GM23338 (cell line): ENCODE measurements around the gene ESR1. TPM values are rescaled to one million over a fixed set of nuclear protein-coding genes. Genes with fewer than 3 reads are reported as not detected.

Experiments used
- ATAC-seq: fragments of 200-7000 bp; cut with Tn5 transposase; 3 replicates; pipeline ENCODE4 v1.9.1; 2020
- DNase-seq: peaks from one replicate; pipeline ENCODE4 v3.0.0-alpha.2; 2015; ENCODE audit warnings: low spot score
- H2AFZ ChIP-seq: fragments of 200-600 bp; sonication (generic); 2 replicates; pipeline ENCODE4 v1.8.0; 2016; ENCODE audit warnings: antibody characterized with exemption, mild to moderate bottlenecking, moderate library complexity
- H3F3A ChIP-seq: fragments of 200-600 bp; sonication (generic); replicated peaks from 2 replicates; pipeline ENCODE4 v1.8.0; 2017; ENCODE audit warnings: antibody characterized with exemption, mixed run types, low read depth
- H3K27ac ChIP-seq: fragments of 200-600 bp; sonication (generic); 2 replicates; pipeline ENCODE4 v1.6.1; 2016; ENCODE audit warnings: low read depth
- H3K27me3 ChIP-seq: fragments of 200-600 bp; sonication (generic); 2 replicates; pipeline ENCODE4 v1.8.0; 2016; ENCODE audit warnings: mild to moderate bottlenecking, mixed run types, moderate library complexity; ENCODE audit not compliant: insufficient read depth
- H3K36me3 ChIP-seq: fragments of 200-600 bp; sonication (generic); 2 replicates; pipeline ENCODE4 v1.8.0; 2016; ENCODE audit warnings: mild to moderate bottlenecking; ENCODE audit not compliant: insufficient read depth
- H3K4me1 ChIP-seq: fragments of 200-600 bp; sonication (generic); 2 replicates; pipeline ENCODE4 v1.8.0; 2016; ENCODE audit warnings: mild to moderate bottlenecking, moderate library complexity; ENCODE audit not compliant: insufficient read depth
- H3K4me2 ChIP-seq: fragments of 200-600 bp; sonication (generic); 2 replicates; pipeline ENCODE4 v1.7.1; 2017; ENCODE audit warnings: mixed run types
- H3K4me3 ChIP-seq: fragments of 200-600 bp; sonication (generic); 2 replicates; pipeline ENCODE4 v1.6.1; 2016; ENCODE audit warnings: mixed run types
- H3K79me2 ChIP-seq: fragments of 200-600 bp; sonication (generic); replicated peaks from 2 replicates; pipeline ENCODE4 v1.8.0; 2017; ENCODE audit warnings: mild to moderate bottlenecking; ENCODE audit not compliant: insufficient read depth
- H3K9me2 ChIP-seq: fragments of 200-600 bp; sonication (generic); 2 replicates; pipeline ENCODE4 v1.8.0; 2017; ENCODE audit not compliant: insufficient read depth
- H4K20me1 ChIP-seq: fragments of 200-600 bp; sonication (generic); replicated peaks from 2 replicates; pipeline ENCODE4 v1.8.0; 2017; ENCODE audit warnings: mild to moderate bottlenecking; ENCODE audit not compliant: insufficient read depth
- H3K27ac Mint-ChIP-seq: 2 replicates; pipeline ENCODE4 v1.8.0; 2020; ENCODE audit warnings: inconsistent platforms, mild to moderate bottlenecking, moderate library complexity, mixed read lengths
- H3K27me3 Mint-ChIP-seq: 3 replicates; pipeline ENCODE4 v1.8.0; 2022; ENCODE audit warnings: low read depth, mild to moderate bottlenecking, moderate library complexity, mixed read lengths, inconsistent platforms; ENCODE audit not compliant: insufficient read depth, poor library complexity
- H3K36me3 Mint-ChIP-seq: 3 replicates; pipeline ENCODE4 v1.8.0; 2021; ENCODE audit warnings: low read depth, mild to moderate bottlenecking, inconsistent platforms, moderate library complexity, mixed read lengths
- H3K4me1 Mint-ChIP-seq: 3 replicates; pipeline ENCODE4 v1.8.0; 2020; ENCODE audit warnings: mild to moderate bottlenecking, inconsistent platforms, mixed read lengths
- H3K4me3 Mint-ChIP-seq: 3 replicates; pipeline ENCODE4 v1.8.0; 2021; ENCODE audit warnings: moderate library complexity, mild to moderate bottlenecking, inconsistent platforms, mixed read lengths
- H3K9me3 Mint-ChIP-seq: 3 replicates; pipeline ENCODE4 v1.8.0; 2020; ENCODE audit warnings: moderate library complexity, mild to moderate bottlenecking, inconsistent platforms, mixed read lengths
- CREB1 ChIP-seq: fragments of 250-450 bp; sonication (Bioruptor Pico); IDR thresholded peaks from 2 replicates; pipeline ENCODE4 v1.5.0; 2020; ENCODE audit warnings: low read depth, mild to moderate bottlenecking, moderate library complexity
- EZH2 ChIP-seq: fragments of 200-600 bp; sonication (generic); IDR thresholded peaks from one replicate; pipeline ENCODE4 v1.8.0; 2017; ENCODE audit warnings: antibody characterized with exemption, mild to moderate bottlenecking, low read depth; ENCODE audit not compliant: unreplicated experiment
- EZH2phosphoT487 ChIP-seq: fragments of 200-600 bp; sonication (generic); IDR thresholded peaks from one replicate; pipeline ENCODE4 v1.8.1; 2018; ENCODE audit warnings: antibody characterized with exemption; ENCODE audit not compliant: unreplicated experiment
- JUNB ChIP-seq: IDR thresholded peaks from one replicate; pipeline ENCODE4 v1.6.1; 2016; ENCODE audit warnings: antibody characterized with exemption; ENCODE audit not compliant: unreplicated experiment
- NANOG ChIP-seq: IDR thresholded peaks from 2 replicates; pipeline ENCODE4 v1.6.1; 2016; ENCODE audit warnings: antibody characterized with exemption, borderline replicate concordance
- ZNF114 ChIP-seq: fragments of 250-450 bp; sonication (Bioruptor Pico); IDR thresholded peaks from 2 replicates; pipeline ENCODE4 v1.5.0; 2020; ENCODE audit warnings: mild to moderate bottlenecking, moderate library complexity
- ZNF331 ChIP-seq: fragments of 250-450 bp; sonication (Bioruptor Pico); IDR thresholded peaks from 2 replicates; pipeline ENCODE4 v1.5.0; 2020; ENCODE audit warnings: low read depth, mild to moderate bottlenecking, moderate library complexity
- ZNF462 ChIP-seq: fragments of 250-450 bp; sonication (Bioruptor Pico); IDR thresholded peaks from 2 replicates; pipeline ENCODE4 v1.5.0; 2020; ENCODE audit warnings: mild to moderate bottlenecking, moderate library complexity
- polyA plus RNA-seq: library from polyadenylated mRNA; unstranded; fragments of >200 nt; fragmentation: Nextera tagmentation; extraction: Ambion mirVana; gene quantifications from 2 replicates; pipeline ENCODE4 v1.2.1, GENCODE V29; 2016
- total RNA-seq: library from RNA; depleted of rRNA; stranded (reverse); fragments of >200 nt; shearing (Covaris generic); gene quantifications from 2 replicates; pipeline ENCODE4 v1.2.3, GENCODE V29; 2014
- TF ChIP-seq, protein P1 (sequence below): IDR thresholded peaks from one replicate; pipeline ENCODE4 v1.6.1; 2018; ENCODE audit warnings: antibody characterized with exemption; ENCODE audit not compliant: unreplicated experiment
- TF ChIP-seq, protein P2 (sequence below), 2 experiments: fragments of 200-600 bp in 1 of 2; sonication (generic) in 1 of 2; conservative IDR thresholded peaks; 2 replicates each; pipeline versions ENCODE4 v1.5.1 to v1.6.1; 2016 to 2017; ENCODE audit warnings: antibody characterized with exemption in 2 of 2, low read depth in 2 of 2, mild to moderate bottlenecking in 2 of 2, moderate library complexity in 1 of 2
- TF ChIP-seq, protein P3 (sequence below): IDR thresholded peaks from 2 replicates; pipeline ENCODE4 v1.6.1; 2016; ENCODE audit warnings: antibody characterized with exemption

ESR1 gene
- total and polyA plus RNA-seq, 2 experiments from 2014 or later, result 0.94 TPM; not detected in 1

DNA sequence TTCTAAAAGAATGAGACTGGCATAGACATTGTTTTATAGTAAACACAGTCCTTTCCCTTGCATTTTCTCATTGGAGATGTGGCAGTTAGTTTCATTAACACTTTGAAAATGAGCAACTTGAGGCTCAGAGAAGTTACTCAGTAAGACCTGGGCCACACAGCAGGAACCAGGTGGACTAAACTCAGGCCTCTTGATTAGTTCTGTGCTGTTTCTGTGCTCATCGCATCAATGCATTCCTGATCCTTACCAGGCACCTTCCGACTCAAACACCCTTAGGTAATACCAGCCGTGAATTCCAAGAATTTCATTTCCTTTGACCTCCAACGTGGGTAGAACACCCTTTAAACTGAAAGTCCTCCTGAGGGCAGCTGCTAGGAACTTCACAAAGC lies 362.8 kb downstream of the ESR1 start:
- no peaks in the 10 kb centered on the region for H3K9me3 Mint-ChIP-seq
- TF ChIP-seq CREB1 (no peak), ZNF331 (CRISPR knock-in tag) (no peak), EZH2 (no peak), JUNB (no peak), ZNF462 (CRISPR knock-in tag) (no peak), EZH2phosphoT487 (no peak), NANOG (no peak), ZNF114 (CRISPR knock-in tag) (no peak)
- TF ChIP-seq, protein P1, sequence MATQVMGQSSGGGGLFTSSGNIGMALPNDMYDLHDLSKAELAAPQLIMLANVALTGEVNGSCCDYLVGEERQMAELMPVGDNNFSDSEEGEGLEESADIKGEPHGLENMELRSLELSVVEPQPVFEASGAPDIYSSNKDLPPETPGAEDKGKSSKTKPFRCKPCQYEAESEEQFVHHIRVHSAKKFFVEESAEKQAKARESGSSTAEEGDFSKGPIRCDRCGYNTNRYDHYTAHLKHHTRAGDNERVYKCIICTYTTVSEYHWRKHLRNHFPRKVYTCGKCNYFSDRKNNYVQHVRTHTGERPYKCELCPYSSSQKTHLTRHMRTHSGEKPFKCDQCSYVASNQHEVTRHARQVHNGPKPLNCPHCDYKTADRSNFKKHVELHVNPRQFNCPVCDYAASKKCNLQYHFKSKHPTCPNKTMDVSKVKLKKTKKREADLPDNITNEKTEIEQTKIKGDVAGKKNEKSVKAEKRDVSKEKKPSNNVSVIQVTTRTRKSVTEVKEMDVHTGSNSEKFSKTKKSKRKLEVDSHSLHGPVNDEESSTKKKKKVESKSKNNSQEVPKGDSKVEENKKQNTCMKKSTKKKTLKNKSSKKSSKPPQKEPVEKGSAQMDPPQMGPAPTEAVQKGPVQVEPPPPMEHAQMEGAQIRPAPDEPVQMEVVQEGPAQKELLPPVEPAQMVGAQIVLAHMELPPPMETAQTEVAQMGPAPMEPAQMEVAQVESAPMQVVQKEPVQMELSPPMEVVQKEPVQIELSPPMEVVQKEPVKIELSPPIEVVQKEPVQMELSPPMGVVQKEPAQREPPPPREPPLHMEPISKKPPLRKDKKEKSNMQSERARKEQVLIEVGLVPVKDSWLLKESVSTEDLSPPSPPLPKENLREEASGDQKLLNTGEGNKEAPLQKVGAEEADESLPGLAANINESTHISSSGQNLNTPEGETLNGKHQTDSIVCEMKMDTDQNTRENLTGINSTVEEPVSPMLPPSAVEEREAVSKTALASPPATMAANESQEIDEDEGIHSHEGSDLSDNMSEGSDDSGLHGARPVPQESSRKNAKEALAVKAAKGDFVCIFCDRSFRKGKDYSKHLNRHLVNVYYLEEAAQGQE, result no peak
- TF ChIP-seq, protein P2, sequence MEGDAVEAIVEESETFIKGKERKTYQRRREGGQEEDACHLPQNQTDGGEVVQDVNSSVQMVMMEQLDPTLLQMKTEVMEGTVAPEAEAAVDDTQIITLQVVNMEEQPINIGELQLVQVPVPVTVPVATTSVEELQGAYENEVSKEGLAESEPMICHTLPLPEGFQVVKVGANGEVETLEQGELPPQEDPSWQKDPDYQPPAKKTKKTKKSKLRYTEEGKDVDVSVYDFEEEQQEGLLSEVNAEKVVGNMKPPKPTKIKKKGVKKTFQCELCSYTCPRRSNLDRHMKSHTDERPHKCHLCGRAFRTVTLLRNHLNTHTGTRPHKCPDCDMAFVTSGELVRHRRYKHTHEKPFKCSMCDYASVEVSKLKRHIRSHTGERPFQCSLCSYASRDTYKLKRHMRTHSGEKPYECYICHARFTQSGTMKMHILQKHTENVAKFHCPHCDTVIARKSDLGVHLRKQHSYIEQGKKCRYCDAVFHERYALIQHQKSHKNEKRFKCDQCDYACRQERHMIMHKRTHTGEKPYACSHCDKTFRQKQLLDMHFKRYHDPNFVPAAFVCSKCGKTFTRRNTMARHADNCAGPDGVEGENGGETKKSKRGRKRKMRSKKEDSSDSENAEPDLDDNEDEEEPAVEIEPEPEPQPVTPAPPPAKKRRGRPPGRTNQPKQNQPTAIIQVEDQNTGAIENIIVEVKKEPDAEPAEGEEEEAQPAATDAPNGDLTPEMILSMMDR (conservative IDR thresholded peaks at IDR 0.05; ENCODE audit: low read depth in 2 of 2), result no peak
- TF ChIP-seq, protein P3, sequence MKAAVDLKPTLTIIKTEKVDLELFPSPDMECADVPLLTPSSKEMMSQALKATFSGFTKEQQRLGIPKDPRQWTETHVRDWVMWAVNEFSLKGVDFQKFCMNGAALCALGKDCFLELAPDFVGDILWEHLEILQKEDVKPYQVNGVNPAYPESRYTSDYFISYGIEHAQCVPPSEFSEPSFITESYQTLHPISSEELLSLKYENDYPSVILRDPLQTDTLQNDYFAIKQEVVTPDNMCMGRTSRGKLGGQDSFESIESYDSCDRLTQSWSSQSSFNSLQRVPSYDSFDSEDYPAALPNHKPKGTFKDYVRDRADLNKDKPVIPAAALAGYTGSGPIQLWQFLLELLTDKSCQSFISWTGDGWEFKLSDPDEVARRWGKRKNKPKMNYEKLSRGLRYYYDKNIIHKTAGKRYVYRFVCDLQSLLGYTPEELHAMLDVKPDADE, result no peak
- H3K27me3 ChIP-seq, result no peaks in the 10 kb centered on the region
- H3K36me3 Mint-ChIP-seq, result no peaks in the 10 kb centered on the region
- peaks cover 5% of the 10 kb centered on the region for H3K4me1 Mint-ChIP-seq
- no peak overlapping the region for H3K27ac Mint-ChIP-seq
- DNase-seq (peak; percentile 40), ATAC-seq (no peak)
- no peak overlapping the region for H3K27ac ChIP-seq
- no peaks in the 10 kb centered on the region for H3K36me3 ChIP-seq
- no peaks in the 10 kb centered on the region for H4K20me1 ChIP-seq
- H2AFZ ChIP-seq, result no peak overlapping the region
- H3K27me3 Mint-ChIP-seq, result no peaks in the 10 kb centered on the region
- H3K9me2 ChIP-seq, result no peaks in the 10 kb centered on the region; the same call in 1 of the 2 replicates
- H3K79me2 ChIP-seq, result no peaks in the 10 kb centered on the region
- H3K4me2 ChIP-seq, result no peak overlapping the region
- H3K4me3 Mint-ChIP-seq, result no peak overlapping the region
- no peak overlapping the region for H3K4me3 ChIP-seq
- H3K4me1 ChIP-seq, result 0 out of 2 replicates have a peak, but pooled peaks cover 3% of the 10 kb centered on the region
- H3F3A ChIP-seq, result no peaks in the 10 kb centered on the region
